HG03045 (cell line): Measurements from ENCODE around the gene TMEM212.
"Not testable (repeated sequence)": the region's sequence is repeated elsewhere in the genome, so short reads cannot be mapped to it uniquely, and the experiment has no call there.

Experiments
- ATAC-seq: cut with Tn5 transposase; IDR thresholded peaks from one replicate; pipeline ENCODE4 v1.9.1; 2021; ENCODE audit warnings: mild to moderate bottlenecking, moderate library complexity; ENCODE audit not compliant: unreplicated experiment

TMEM212 gene

DNA sequence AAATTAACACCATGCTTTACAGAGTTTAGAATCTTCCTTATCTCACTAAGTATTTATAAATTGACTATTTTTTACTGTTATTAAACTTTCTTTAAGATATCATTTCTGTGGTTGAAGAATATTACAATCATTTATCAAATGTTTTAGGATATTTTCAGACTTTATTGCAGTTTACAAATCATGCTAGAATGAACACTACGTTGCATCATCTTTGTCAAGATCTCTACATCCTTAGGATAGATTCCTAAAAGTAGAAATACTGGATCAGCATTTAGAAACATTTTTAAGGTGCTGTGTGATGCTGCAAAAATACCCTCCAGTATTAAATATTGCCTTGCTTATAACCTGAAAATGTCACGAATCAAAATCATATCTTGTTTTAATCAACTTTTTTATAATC, 30.3 kb upstream of the TMEM212 start:
- ATAC-seq = no peak

DNA sequence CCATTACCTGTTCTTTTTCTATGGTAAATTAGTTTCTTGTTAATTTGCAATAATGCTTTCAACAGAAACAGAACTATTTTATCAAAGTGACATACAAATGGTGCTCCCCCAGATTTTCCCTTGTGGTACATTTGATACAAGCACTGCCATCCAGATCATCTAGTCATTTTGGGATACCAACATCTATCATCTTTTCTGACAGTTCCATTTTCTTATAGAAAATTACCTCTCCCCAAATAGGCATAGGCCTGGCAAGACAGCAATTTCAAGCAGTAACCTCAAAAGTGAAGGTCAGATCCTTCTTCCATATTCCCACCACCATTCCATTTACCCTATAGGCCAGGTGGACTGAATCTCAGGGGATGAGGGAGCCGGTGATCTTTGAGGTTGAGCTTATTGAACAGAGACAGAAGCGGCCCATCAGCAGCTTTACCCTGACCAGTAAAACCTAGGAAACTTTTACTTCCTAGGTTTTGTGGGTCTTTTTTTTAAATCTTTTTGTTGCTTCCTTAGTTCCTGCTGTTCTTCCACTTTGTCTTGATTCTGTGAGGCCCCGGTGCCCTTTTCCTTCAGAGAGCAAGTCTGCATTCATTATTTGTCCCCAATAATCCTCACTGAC, 29.8 kb upstream of the TMEM212 start:
- ATAC-seq = no peak

GRCh38 chr3:171813897-171814460, 29.2 kb upstream of the TMEM212 start:
- no peak for ATAC-seq

DNA sequence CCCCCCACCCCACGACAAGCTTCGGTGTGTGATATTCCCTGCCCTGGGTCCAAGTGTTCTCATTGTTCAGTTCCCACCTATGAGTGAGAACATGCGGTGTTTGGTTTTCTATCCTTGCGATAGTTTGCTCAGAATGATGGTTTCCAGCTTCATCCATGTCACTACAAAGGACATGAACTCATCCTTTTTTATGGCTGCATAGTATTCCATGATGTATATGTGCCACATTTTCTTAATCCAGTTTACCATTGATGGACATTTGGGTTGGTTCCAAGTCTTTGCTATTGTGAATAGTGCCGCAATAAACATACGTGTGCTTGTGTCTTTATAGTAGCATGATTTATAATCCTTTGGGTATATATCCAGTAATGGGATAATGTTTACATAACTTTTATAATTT, 28.5 kb upstream of the TMEM212 start:
- ATAC-seq = not testable (repeated sequence)

- no peak for ATAC-seq
Measured at GRCh38 chr3:171815973-171816595, 27.1 kb upstream of the TMEM212 start.

DNA sequence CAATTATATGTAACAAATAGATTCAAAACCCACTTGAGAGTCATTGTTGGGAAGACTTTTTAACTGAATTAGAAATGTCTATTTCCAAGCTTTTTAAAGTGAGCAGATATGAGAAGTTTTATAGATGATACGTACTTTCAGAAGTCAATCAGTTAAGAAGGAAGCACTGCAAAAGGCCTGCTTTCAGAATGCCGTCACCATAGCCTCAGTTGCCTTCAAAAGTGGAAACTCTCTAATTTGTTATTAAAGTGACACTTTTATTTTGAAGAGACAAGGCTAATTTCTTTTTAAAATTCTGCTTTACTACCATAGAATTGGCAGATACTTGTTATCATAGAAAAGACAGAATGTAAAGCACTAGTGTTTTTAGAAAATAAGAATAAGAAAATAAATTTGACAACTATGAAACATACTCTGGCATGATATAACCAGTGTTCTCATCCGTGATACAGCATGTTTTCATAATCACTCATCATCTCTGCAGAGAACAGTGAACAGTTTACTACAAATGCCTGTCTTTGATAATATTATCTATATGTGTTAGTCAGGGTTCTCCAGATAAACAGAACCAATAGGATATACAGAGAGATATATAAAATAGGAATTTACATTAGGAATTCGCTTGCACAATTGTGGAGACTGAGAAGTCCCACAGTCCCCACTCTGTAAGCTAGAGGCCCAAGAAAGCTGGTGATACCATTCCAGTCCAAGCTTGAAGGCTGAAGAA, 25.9 kb upstream of the TMEM212 start:
- ATAC-seq = no peak

DNA sequence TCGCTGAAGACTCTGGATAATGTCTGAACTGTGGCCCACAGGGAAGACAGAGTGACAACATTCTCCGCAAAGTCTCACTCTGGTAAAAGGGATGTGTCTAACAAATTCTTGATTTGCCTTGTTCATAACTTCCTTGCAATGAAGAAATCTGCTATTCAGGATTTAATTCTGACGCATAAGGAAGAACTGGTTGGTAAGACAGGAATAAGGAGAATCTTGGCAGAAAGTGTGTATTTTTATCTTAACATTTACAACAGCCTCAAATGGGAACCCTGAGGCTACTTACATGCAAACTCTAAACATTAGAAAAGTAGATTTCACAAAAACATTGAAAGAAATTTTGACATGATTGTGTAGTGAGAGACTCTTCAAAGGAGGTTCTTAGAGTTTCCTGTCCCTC, 22.1 kb upstream of the TMEM212 start:
- ATAC-seq = no peak

DNA sequence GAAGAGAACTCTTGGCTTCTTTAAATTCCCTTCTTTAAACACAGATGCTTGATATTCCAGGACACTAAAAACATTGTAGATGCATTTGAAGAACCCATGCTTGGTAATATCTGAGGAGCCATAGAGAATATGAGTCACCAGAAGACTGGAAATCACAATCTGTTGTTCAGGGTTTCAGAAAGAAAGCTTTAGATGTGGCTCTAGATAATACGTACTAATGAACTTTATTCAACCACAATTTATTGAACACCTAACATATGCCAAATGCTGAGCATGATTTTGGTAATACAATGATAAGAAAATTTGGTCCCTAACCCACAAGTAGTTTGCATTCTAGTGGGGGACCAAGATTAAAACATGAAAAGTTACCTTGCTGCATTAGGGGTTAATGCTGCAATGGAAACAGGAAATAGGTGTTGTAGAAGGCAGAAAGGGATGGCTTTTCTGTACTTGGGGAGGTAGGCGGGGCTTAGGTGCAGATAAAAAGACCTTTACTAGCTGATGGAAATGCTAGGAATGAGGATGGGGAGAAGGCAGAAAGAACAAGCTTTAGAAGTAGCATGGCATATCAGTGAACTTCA, 21.3 kb upstream of the TMEM212 start:
- no peak for ATAC-seq

- ATAC-seq = no peak
Measured at GRCh38 chr3:171822431-171823106, 20.6 kb upstream of the TMEM212 start.

GRCh38 chr3:171824116-171824515, 19.0 kb upstream of the TMEM212 start:
- no peak for ATAC-seq

DNA sequence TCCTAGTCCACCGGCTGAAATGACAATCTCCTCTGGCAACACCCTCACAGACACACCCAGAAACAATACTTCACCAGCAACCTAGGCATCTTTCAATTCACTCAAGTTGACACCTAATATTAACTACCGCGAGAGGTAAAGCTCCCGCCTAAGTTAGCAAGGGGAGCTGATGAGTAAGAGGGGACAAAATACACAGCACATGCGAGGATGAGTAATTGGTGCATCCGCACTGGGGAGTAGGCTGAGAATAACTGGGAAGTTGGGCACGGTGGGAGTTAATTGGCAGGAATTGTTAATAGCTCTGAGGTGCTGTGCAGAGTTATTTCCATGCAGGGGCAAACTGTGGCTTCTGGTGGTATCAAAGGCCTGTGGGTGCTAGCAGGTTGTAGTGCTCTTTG, 18.3 kb upstream of the TMEM212 start:
- no peak for ATAC-seq

- ATAC-seq = no peak
Measured at GRCh38 chr3:171825222-171825828, 17.8 kb upstream of the TMEM212 start.

DNA sequence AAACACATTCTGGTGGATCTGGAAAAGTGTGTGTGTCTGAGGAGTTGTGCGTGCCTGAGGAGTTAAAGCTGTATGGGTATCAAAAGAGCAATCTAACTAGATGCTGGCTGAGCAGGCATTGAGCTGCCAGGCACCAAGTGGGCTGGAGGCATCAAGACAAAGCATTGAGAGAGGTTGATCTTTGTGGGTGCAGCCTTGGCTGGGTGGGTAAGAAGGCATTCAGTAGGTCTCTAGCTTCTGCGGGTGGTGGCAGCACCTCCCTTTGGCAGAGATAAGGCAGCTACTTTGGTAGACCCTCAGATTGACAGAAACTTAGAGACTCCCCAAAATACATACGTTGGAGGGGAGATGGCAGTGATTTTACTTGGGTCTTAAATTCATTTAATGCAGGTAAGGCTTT, 15.8 kb upstream of the TMEM212 start:
- ATAC-seq = no peak

DNA sequence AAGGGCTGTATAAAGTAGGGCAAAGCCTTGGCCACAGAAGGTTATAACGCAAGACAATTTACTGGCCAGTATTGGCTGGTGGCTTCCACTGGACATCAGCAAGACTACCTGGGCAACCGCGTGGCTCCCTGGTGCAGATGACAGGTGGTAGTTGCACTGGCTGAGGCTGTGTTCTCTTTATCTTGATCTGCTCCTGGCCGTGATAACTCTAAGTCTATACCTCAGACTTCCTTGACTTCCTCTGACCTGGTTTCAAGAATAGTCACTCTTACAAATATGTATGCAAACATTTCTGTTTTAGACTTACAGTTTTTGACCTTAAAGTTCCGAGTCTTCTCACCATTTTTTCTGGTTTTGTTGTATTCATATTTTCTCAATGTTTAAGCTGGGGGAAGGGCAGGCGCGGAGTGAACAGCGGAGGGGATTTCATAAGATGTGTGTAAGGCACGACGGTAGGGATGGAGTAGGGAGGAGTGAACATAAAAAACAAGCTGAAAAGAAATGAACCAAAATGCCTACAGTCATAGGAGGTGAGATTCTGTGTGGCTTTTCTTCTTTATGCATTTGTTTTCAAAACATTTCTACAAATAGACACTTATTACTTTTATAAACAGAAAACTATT, 15.2 kb upstream of the TMEM212 start:
- no peak for ATAC-seq

DNA sequence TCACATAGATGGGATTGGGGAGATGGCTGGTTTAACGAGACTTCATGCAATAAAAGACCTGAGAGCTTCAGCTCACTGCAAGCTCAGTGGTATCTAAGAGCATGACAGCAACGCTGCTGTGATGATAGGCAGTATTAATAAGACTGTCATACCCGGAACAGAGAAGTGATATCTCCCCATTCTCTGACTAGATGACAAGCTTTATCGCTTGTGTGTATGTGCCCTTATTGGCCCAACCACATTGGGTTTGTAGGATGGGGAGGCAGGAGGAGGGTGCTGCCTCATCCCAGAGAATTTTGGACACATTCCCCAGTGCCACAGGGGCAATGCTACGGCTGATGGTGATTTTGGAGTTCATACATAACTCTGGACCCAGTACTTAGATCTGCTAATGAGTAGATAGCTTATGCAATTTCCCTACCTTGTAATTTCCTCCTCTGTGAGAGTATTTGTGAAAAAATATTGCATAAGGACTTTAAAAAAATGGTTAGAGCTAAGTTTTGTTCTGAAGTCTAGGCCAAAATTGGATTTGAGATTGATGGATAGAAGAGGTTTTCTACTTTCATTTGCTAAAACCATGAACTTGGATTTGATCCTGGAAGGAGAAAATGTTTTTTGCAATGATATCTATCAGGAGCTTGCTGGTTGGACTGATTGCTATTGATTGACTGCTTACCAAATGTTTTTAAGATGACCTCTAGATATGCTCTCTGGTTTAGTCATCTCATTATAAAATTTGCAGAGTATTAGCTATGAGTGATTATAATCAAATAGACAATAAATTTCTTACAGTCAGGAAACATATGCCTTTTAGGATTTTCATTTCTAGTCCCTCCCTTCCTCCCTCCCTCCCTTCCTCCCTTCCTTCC, 14.0 kb upstream of the TMEM212 start:
- ATAC-seq = no peak

GRCh38 chr3:171829841-171830517, 13.2 kb upstream of the TMEM212 start:
- no peak for ATAC-seq

DNA sequence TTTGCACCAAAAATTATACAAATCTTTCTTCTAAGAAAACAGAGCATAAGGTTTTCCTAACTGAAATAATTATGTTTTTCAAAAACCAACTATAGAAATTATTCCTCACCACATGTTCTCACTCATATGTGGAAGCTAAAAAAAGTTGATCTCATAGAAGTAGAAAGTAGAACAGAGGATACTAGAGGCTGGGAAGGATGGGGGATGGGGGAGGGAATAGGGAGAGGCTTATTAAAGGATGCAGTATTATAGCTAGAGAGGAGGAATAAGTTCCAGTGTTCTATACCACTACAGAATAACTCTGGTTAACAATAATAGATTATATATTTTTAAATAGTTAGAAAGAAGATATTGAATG, 12.7 kb upstream of the TMEM212 start:
- ATAC-seq = no peak

DNA sequence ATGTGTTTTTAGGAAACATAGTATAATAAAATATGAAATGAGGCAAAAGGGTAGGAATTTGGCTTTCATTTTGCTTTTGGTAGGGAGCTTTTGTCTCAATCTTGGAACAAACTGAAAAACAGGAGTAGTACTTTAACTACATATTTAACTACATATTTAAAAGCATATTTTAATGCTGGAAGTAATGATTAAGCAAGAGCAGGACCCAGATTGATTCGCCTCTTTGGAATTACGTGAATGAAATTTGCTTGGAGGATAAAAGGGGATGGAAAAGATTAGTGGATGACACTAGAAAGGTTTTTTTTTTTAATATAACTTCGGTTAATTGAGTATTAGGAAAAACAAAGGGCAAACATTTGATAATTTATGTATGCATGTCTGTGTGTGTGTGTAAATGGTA, 11.2 kb upstream of the TMEM212 start:
- no peak for ATAC-seq

- ATAC-seq = no peak
Measured at GRCh38 chr3:171832989-171833388, 10.2 kb upstream of the TMEM212 start.
